CD4-positive, CD25-positive, alpha-beta regulatory T cell (primary cell): ENCODE data around the gene CACFD1. TPM values are rescaled to one million over a fixed set of nuclear protein-coding genes. Genes with fewer than 3 reads are reported as not detected.

Experiments used
- ATAC-seq, 2 donors: fragments of 150-1000 bp; cut with Tn5 transposase; one replicate each; pipeline ENCODE4 v1.10.0; 2021; ENCODE audit warnings: low read depth in 2 of 2, moderate number of reproducible peaks in 2 of 2, moderate library complexity in 1 of 2
- DNase-seq, 3 donors: peaks; one replicate each; pipeline versions ENCODE4 v3.0.0 to v3.0.0-alpha.2; 2012 to 2022; ENCODE audit warnings: mixed read lengths in 1 of 3
- H3K27ac ChIP-seq: one replicate; pipeline ENCODE4 v1.7.0; 2013; ENCODE audit warnings: mild to moderate bottlenecking, low read length; ENCODE audit not compliant: insufficient read depth, poor library complexity, severe bottlenecking
- H3K27me3 ChIP-seq: one replicate; pipeline ENCODE4 v1.7.0; 2013; ENCODE audit warnings: low read length; ENCODE audit not compliant: control insufficient read depth, insufficient read depth
- H3K36me3 ChIP-seq: one replicate; pipeline ENCODE4 v1.7.0; 2013; ENCODE audit warnings: mild to moderate bottlenecking, low read length, moderate library complexity; ENCODE audit not compliant: control insufficient read depth, insufficient read depth
- H3K4me1 ChIP-seq: 2 replicates; pipeline ENCODE4 v1.7.0; 2013; ENCODE audit warnings: mild to moderate bottlenecking, low read length; ENCODE audit not compliant: insufficient read depth, control insufficient read depth, poor library complexity, severe bottlenecking
- H3K4me3 ChIP-seq: one replicate; pipeline ENCODE4 v1.7.0; 2013; ENCODE audit warnings: low read depth, mild to moderate bottlenecking, low read length, moderate library complexity
- H3K9me3 ChIP-seq, 2 experiments: 1 replicate in 1 of 2; 2 replicates in 1 of 2; pipeline ENCODE4 v1.7.0; 2013; ENCODE audit warnings: low read length in 2 of 2, mild to moderate bottlenecking in 1 of 2, moderate library complexity in 1 of 2; ENCODE audit not compliant: control insufficient read depth in 2 of 2
- H3K27ac Mint-ChIP-seq, 3 donors: one replicate each; pipeline ENCODE4 v1.8.0; 2020 to 2022; ENCODE audit warnings: mild to moderate bottlenecking in 3 of 3, mixed read lengths in 3 of 3, moderate library complexity in 2 of 3
- H3K27me3 Mint-ChIP-seq: one replicate; pipeline ENCODE4 v1.8.0; 2022; ENCODE audit warnings: mild to moderate bottlenecking, mixed read lengths
- H3K36me3 Mint-ChIP-seq: one replicate; pipeline ENCODE4 v1.8.0; 2020; ENCODE audit warnings: mixed read lengths
- H3K4me1 Mint-ChIP-seq, 4 donors: one replicate each; pipeline ENCODE4 v1.8.0; 2020 to 2022; ENCODE audit warnings: mixed read lengths in 4 of 4, mild to moderate bottlenecking in 1 of 4
- H3K4me3 Mint-ChIP-seq, 4 donors: one replicate each; pipeline ENCODE4 v1.8.0; 2020 to 2022; ENCODE audit warnings: mild to moderate bottlenecking in 4 of 4, mixed read lengths in 4 of 4, moderate library complexity in 3 of 4
- H3K9me3 Mint-ChIP-seq, 7 donors: one replicate each; pipeline ENCODE4 v1.8.0; 2020 to 2022; ENCODE audit warnings: mixed read lengths in 7 of 7, mild to moderate bottlenecking in 3 of 7, moderate library complexity in 2 of 7
- polyA plus RNA-seq, 4 donors: library from polyadenylated mRNA; unstranded; fragments of 300-500 nt; fragmentation: Illumina TruSeq; gene quantifications; one replicate each; pipeline ENCODE4 v1.2.3, GENCODE V29; 2021
- total RNA-seq: library from RNA; stranded (reverse); gene quantifications from one replicate; pipeline ENCODE4 v1.2.3, GENCODE V29; 2022

Gene CACFD1
- total and polyA plus RNA-seq, 5 donors from 2014 or later: 1.2 to 3.0 (median 1.8) TPM

GRCh38 chr9:133468374-133468773, 8.6 kb downstream of the CACFD1 start:
- Histone ChIP-seq H3K27me3 (no peaks in the 10 kb centered on the region), H3K27ac (no peak overlapping the region), H3K36me3 (no peaks in the 10 kb centered on the region), H3K4me1 (no peaks in the 10 kb centered on the region), H3K9me3 (no peaks in the 10 kb centered on the region), H3K4me3 (no peak overlapping the region)
- Mint-ChIP-seq H3K9me3 (no peaks in the 10 kb centered on the region), H3K27ac (no peak overlapping the region), H3K27me3 (no peaks in the 10 kb centered on the region), H3K4me3 (no peak overlapping the region), H3K4me1 (peaks cover 0 to 2% (median 0%) of the 10 kb centered on the region in 4 donors), H3K36me3 (no peaks in the 10 kb centered on the region)
- ATAC-seq: no peak
- DNase-seq: no peak

- no peaks in the 10 kb centered on the region for H3K36me3 ChIP-seq
- DNase-seq (no peak), ATAC-seq (no peak)
- H3K9me3 Mint-ChIP-seq: no peaks in the 10 kb centered on the region
- no peaks in the 10 kb centered on the region for H3K27me3 ChIP-seq
- no peaks in the 10 kb centered on the region for H3K27me3 Mint-ChIP-seq
- no peaks in the 10 kb centered on the region for H3K36me3 Mint-ChIP-seq
- H3K4me1 ChIP-seq: no peaks in the 10 kb centered on the region
- H3K9me3 ChIP-seq: no peaks in the 10 kb centered on the region
- H3K27ac Mint-ChIP-seq: no peak overlapping the region
- no peak overlapping the region for H3K27ac ChIP-seq
- H3K4me1 Mint-ChIP-seq: peaks cover 0 to 2% (median 0%) of the 10 kb centered on the region in 4 donors
- H3K4me3 Mint-ChIP-seq: no peak overlapping the region
- no peak overlapping the region for H3K4me3 ChIP-seq
Observed at GRCh38 chr9:133468777-133469421, 9.1 kb downstream of the CACFD1 start.

- H3K27me3 ChIP-seq: no peaks in the 10 kb centered on the region
- no peaks in the 10 kb centered on the region for H3K9me3 Mint-ChIP-seq
- no peak overlapping the region for H3K4me3 ChIP-seq
- no peak overlapping the region for H3K27ac Mint-ChIP-seq
- H3K36me3 Mint-ChIP-seq: no peaks in the 10 kb centered on the region
- no peak overlapping the region for H3K27ac ChIP-seq
- H3K9me3 ChIP-seq: no peaks in the 10 kb centered on the region
- no peak overlapping the region for H3K4me3 Mint-ChIP-seq
- DNase-seq: no peak
- peaks cover 0 to 2% (median under 1%) of the 10 kb centered on the region in 4 donors for H3K4me1 Mint-ChIP-seq
- no peaks in the 10 kb centered on the region for H3K36me3 ChIP-seq
- no peaks in the 10 kb centered on the region for H3K27me3 Mint-ChIP-seq
- no peaks in the 10 kb centered on the region for H3K4me1 ChIP-seq
- no peak for ATAC-seq
Observed at GRCh38 chr9:133470427-133470924, 10.7 kb downstream of the CACFD1 start.

DNA sequence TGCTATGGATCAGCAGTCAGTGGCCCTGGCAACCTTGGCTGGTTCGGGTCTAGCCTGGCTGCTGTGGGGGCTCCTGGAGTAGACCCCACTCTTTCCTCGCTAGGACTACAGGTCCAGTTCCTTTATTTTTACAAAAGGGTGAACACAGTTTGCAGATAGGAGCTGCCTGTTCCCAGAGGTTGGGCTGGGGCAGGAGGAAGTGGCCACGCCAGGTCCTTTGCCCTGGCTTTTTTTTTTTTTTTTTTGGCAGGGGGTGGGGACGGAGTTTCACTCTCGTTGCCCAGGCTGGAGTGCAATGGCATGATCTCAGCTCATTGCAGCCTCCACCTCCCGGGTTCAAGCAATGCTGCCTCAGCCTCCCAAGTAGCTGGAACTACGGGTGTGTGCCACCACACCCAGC, 11.2 kb downstream of the CACFD1 start:
- H3K9me3 Mint-ChIP-seq: no peaks in the 10 kb centered on the region
- H3K36me3 ChIP-seq: no peaks in the 10 kb centered on the region
- H3K4me1 Mint-ChIP-seq: peaks cover 0 to 2% (median 0%) of the 10 kb centered on the region in 4 donors
- H3K4me1 ChIP-seq: no peaks in the 10 kb centered on the region
- no peak for ATAC-seq
- H3K4me3 Mint-ChIP-seq: no peak overlapping the region
- no peak overlapping the region for H3K4me3 ChIP-seq
- H3K36me3 Mint-ChIP-seq: no peaks in the 10 kb centered on the region
- no peak for DNase-seq
- H3K27ac ChIP-seq: no peak overlapping the region
- no peaks in the 10 kb centered on the region for H3K27me3 ChIP-seq
- H3K27ac Mint-ChIP-seq: no peak overlapping the region
- H3K27me3 Mint-ChIP-seq: no peaks in the 10 kb centered on the region
- H3K9me3 ChIP-seq: no peaks in the 10 kb centered on the region

GRCh38 chr9:133471551-133472276, 11.9 kb downstream of the CACFD1 start:
- Histone ChIP-seq H3K9me3 (no peaks in the 10 kb centered on the region), H3K4me1 (no peaks in the 10 kb centered on the region), H3K27me3 (no peaks in the 10 kb centered on the region), H3K27ac (no peak overlapping the region), H3K4me3 (no peak overlapping the region), H3K36me3 (no peaks in the 10 kb centered on the region)
- Mint-ChIP-seq H3K36me3 (no peaks in the 10 kb centered on the region), H3K27me3 (no peaks in the 10 kb centered on the region), H3K4me1 (peaks cover 0 to 2% (median 0%) of the 10 kb centered on the region in 4 donors), H3K27ac (no peak overlapping the region), H3K4me3 (no peak overlapping the region), H3K9me3 (no peaks in the 10 kb centered on the region)
- ATAC-seq: no peak
- no peak for DNase-seq

GRCh38 chr9:133472277-133472645, 12.5 kb downstream of the CACFD1 start:
- Mint-ChIP-seq H3K9me3 (no peaks in the 10 kb centered on the region), H3K27me3 (no peaks in the 10 kb centered on the region), H3K4me3 (no peak overlapping the region), H3K27ac (no peak overlapping the region), H3K4me1 (peaks cover 0 to 2% (median 0%) of the 10 kb centered on the region in 4 donors), H3K36me3 (no peaks in the 10 kb centered on the region)
- H3K4me1 ChIP-seq: no peaks in the 10 kb centered on the region
- no peaks in the 10 kb centered on the region for H3K36me3 ChIP-seq
- no peaks in the 10 kb centered on the region for H3K9me3 ChIP-seq
- H3K27ac ChIP-seq: no peak overlapping the region
- no peaks in the 10 kb centered on the region for H3K27me3 ChIP-seq
- no peak for ATAC-seq
- DNase-seq: no peak
- no peak overlapping the region for H3K4me3 ChIP-seq

DNA sequence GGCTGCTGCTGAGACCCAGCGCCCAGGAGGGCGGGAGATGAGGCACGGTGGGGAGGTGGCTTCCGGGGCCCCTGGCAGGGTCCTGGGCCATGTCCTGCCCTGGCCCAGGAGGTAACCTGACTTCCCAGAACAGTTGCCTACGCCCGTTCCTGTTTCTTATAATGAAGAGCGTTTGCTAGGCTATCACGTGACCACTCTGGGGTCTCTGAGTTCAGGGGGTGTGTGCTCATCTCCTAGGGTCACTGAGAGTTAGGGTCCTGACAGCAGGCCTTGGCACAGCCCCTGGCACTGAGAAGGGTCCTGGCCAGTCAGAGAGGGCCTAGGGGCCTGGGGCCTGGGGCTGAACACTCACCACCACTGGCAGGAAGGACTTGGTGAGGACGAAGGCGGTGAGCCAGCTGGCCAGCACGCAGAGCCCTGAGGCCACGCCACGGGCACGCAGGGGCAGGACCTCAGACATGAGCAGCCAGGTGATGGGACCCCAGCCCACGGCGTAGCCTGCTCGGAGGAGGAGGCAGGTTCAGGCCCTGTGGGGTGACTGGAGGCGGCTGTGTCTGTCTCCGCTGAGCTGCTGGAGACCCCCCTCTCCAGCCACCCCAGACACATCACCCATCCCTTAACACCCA, 13.1 kb downstream of the CACFD1 start:
- Histone ChIP-seq H3K9me3 (no peaks in the 10 kb centered on the region), H3K4me1 (no peaks in the 10 kb centered on the region), H3K36me3 (no peaks in the 10 kb centered on the region), H3K4me3 (no peak overlapping the region), H3K27me3 (no peaks in the 10 kb centered on the region), H3K27ac (no peak overlapping the region)
- no peak overlapping the region for H3K4me3 Mint-ChIP-seq
- H3K4me1 Mint-ChIP-seq: peaks cover 0 to 5% (median 2%) of the 10 kb centered on the region in 4 donors
- no peaks in the 10 kb centered on the region for H3K9me3 Mint-ChIP-seq
- DNase-seq: no peak
- H3K27ac Mint-ChIP-seq: no peak overlapping the region
- H3K36me3 Mint-ChIP-seq: no peaks in the 10 kb centered on the region
- H3K27me3 Mint-ChIP-seq: no peaks in the 10 kb centered on the region
- ATAC-seq: no peak
